HEK293 (cell line): ENCODE results near the gene ZSWIM7.

Source experiments
- CTCF ChIP-seq: fragments of 450-650 bp; formaldehyde crosslinking; IDR thresholded peaks from 2 replicates; pipeline ENCODE4 v1.5.1; 2016; ENCODE audit warnings: missing biosample characterization, missing genetic modification characterization
- KLF7 ChIP-seq: fragments of 450-650 bp; formaldehyde crosslinking; IDR thresholded peaks from 2 replicates; pipeline ENCODE4 v1.5.1; 2016; ENCODE audit warnings: missing biosample characterization, missing genetic modification characterization, borderline replicate concordance
- KLF9 ChIP-seq: fragments of 450-650 bp; formaldehyde crosslinking; IDR thresholded peaks from 2 replicates; pipeline ENCODE4 v1.5.1; 2016; ENCODE audit warnings: missing biosample characterization, missing genetic modification characterization, low read depth
- PBX3 ChIP-seq: sonication (generic); formaldehyde crosslinking; IDR thresholded peaks from 2 replicates; pipeline ENCODE4 v1.8.1; 2022; ENCODE audit warnings: mild to moderate bottlenecking, moderate library complexity, missing genetic modification reagents
- PRDM10 ChIP-seq: fragments of 450-650 bp; formaldehyde crosslinking; IDR thresholded peaks from 2 replicates; pipeline ENCODE4 v1.5.1; 2016; ENCODE audit warnings: missing biosample characterization, missing genetic modification characterization
- ZBTB10 ChIP-seq: fragments of 450-650 bp; formaldehyde crosslinking; IDR thresholded peaks from 2 replicates; pipeline ENCODE4 v1.5.1; 2016; ENCODE audit warnings: missing biosample characterization, missing genetic modification characterization
- ZBTB26 ChIP-seq: fragments of 450-650 bp; formaldehyde crosslinking; optimal IDR thresholded peaks from 2 replicates; pipeline ENCODE3; 2016; ENCODE audit warnings: missing biosample characterization, mild to moderate bottlenecking, missing genetic modification characterization
- ZFP3 ChIP-seq: fragments of 450-650 bp; formaldehyde crosslinking; IDR thresholded peaks from 2 replicates; pipeline ENCODE4 v1.5.1; 2016; ENCODE audit warnings: low read depth, missing biosample characterization, missing genetic modification characterization
- ZFP37 ChIP-seq: fragments of 450-650 bp; formaldehyde crosslinking; IDR thresholded peaks from 2 replicates; pipeline ENCODE4 v1.5.1; 2016; ENCODE audit warnings: missing biosample characterization, missing genetic modification characterization
- ZFP41 ChIP-seq: fragments of 450-650 bp; formaldehyde crosslinking; IDR thresholded peaks from 2 replicates; pipeline ENCODE4 v1.5.1; 2016; ENCODE audit warnings: missing biosample characterization, missing genetic modification characterization, borderline replicate concordance
- ZIC2 ChIP-seq: fragments of 450-650 bp; formaldehyde crosslinking; IDR thresholded peaks from 2 replicates; pipeline ENCODE4 v1.5.1; 2016; ENCODE audit warnings: missing biosample characterization, missing genetic modification characterization
- ZNF24 ChIP-seq: fragments of 450-650 bp; formaldehyde crosslinking; IDR thresholded peaks from 2 replicates; pipeline ENCODE4 v1.5.1; 2016; ENCODE audit warnings: missing biosample characterization, missing genetic modification characterization
- ZNF335 ChIP-seq: fragments of 450-650 bp; formaldehyde crosslinking; conservative IDR thresholded peaks from 2 replicates; pipeline ENCODE4 v1.5.1; 2016; ENCODE audit warnings: missing biosample characterization, missing genetic modification characterization
- ZNF37A ChIP-seq: fragments of 450-650 bp; IDR thresholded peaks from 2 replicates; pipeline ENCODE4 v1.5.1; 2018; ENCODE audit warnings: missing biosample characterization, missing genetic modification characterization
- ZNF391 ChIP-seq: fragments of 450-650 bp; formaldehyde crosslinking; IDR thresholded peaks from 2 replicates; pipeline ENCODE4 v1.5.1; 2016; ENCODE audit warnings: low read depth, missing biosample characterization, missing genetic modification characterization, borderline replicate concordance
- ZNF394 ChIP-seq: fragments of 450-650 bp; formaldehyde crosslinking; IDR thresholded peaks from 2 replicates; pipeline ENCODE4 v1.5.1; 2016; ENCODE audit warnings: missing biosample characterization, missing genetic modification characterization, mild to moderate bottlenecking, moderate library complexity, borderline replicate concordance
- ZNF561 ChIP-seq: fragments of 450-650 bp; IDR thresholded peaks from 2 replicates; pipeline ENCODE4 v1.5.1; 2018; ENCODE audit warnings: missing biosample characterization, missing genetic modification characterization, borderline replicate concordance
- ZNF600 ChIP-seq: fragments of 450-650 bp; formaldehyde crosslinking; IDR thresholded peaks from 2 replicates; pipeline ENCODE4 v1.5.1; 2016; ENCODE audit warnings: missing biosample characterization, missing genetic modification characterization
- ZNF626 ChIP-seq: fragments of 450-650 bp; sonication (Bioruptor Pico); formaldehyde crosslinking; IDR thresholded peaks from 2 replicates; pipeline ENCODE4 v1.5.1; 2018; ENCODE audit warnings: missing biosample characterization, missing genetic modification characterization, inconsistent platforms
- ZNF677 ChIP-seq: fragments of 450-650 bp; IDR thresholded peaks from 2 replicates; pipeline ENCODE4 v1.5.0; 2018; ENCODE audit warnings: missing biosample characterization, mild to moderate bottlenecking, missing genetic modification characterization, moderate library complexity
- ZNF704 ChIP-seq: fragments of 450-650 bp; formaldehyde crosslinking; IDR thresholded peaks from 2 replicates; pipeline ENCODE4 v1.5.1; 2016; ENCODE audit warnings: missing biosample characterization, missing genetic modification characterization
- ZNF777 ChIP-seq: fragments of 450-650 bp; formaldehyde crosslinking; IDR thresholded peaks from 2 replicates; pipeline ENCODE4 v1.5.1; 2017; ENCODE audit warnings: missing biosample characterization, missing genetic modification characterization, borderline replicate concordance
- ZNF830 ChIP-seq: fragments of 450-650 bp; IDR thresholded peaks from 2 replicates; pipeline ENCODE4 v1.5.0; 2018; ENCODE audit warnings: missing biosample characterization, missing genetic modification characterization, low read depth, mild to moderate bottlenecking, moderate library complexity
- TF ChIP-seq, protein P1 (sequence below): fragments of 450-650 bp; formaldehyde crosslinking; IDR thresholded peaks from 2 replicates; pipeline ENCODE4 v1.5.1; 2016; ENCODE audit warnings: missing biosample characterization, missing genetic modification characterization

Gene ZSWIM7

DNA sequence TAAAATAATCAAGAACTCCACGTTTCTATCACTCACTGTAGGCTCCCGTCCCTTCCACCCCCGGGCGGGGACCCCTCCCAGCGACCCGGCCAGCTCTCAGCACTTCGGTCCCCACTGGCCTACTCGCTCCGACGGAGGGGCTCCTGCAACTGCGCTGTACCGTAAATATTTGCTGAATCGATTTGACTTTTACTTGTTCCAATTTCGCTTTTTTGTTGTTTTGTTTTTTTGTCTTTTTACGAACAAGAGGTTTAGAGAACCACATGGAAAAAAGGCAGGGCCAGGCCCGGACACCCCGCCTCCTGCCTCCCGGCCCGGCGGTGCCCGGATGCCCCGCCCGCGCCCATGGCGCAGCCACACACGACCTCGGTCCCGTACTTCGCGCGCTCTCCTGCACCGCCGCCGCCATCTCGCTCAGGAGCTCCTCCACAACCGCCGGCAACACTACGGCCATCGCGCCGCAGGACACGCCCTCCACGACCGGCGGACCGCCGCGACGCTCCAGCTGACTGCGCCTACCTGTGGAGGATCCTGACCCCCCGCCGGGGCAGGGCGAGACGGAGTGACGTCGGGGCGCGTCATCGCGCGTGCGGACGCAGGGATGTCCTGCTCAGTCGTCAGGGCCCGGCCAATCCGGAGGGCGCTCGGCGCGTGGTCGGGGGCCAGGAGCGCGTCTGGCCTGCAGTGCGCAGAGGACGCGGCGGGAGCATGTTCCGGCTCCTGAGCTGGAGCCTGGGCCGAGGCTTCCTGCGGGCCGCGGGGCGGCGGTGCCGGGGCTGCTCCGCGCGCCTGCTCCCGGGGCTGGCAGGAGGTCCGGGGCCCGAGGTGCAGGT, at the start of gene ZSWIM7, which contains the start of gene TTC19 (continued):
- TF ChIP-seq KLF9 (tag by site-specific recombination) (peak; percentile 97), ZNF777 (tag by site-specific recombination) (peak; percentile 68; the same call in 1 of the 2 replicates), ZFP41 (tag by site-specific recombination) (no peak), ZNF704 (tag by site-specific recombination) (peak; percentile 80; the same call in 1 of the 2 replicates), ZFP37 (peak; percentile 75), ZNF37A (tag by site-specific recombination) (no peak), ZNF561 (tag by site-specific recombination) (0 out of 2 replicates have a peak, but pooled peaks have one; percentile 13), ZNF830 (tag by site-specific recombination) (no peak), ZNF335 (tag by site-specific recombination) (peak; percentile 94), ZIC2 (tag by site-specific recombination) (peak; percentile 100), ZBTB10 (tag by site-specific recombination) (peak; percentile 54), ZNF394 (tag by site-specific recombination) (peak; percentile 81; the same call in 1 of the 2 replicates), KLF7 (tag by site-specific recombination) (peak; percentile 94), ZBTB26 (tag by site-specific recombination) (peak; percentile 100), ZNF24 (0 out of 2 replicates have a peak, but pooled peaks have one; percentile 48), ZNF391 (tag by site-specific recombination) (peak; percentile 86; the same call in 1 of the 2 replicates), ZNF626 (0 out of 2 replicates have a peak, but pooled peaks have one; percentile 29), PBX3 (CRISPR knock-in tag) (peak; percentile 97), CTCF (tag by site-specific recombination) (peak; percentile 85), ZNF677 (tag by site-specific recombination) (peak; percentile 63; the same call in 1 of the 2 replicates), PRDM10 (tag by site-specific recombination) (peak; percentile 83), ZNF600 (tag by site-specific recombination) (peak; percentile 100), ZFP3 (tag by site-specific recombination) (peak; percentile 82)
- TF ChIP-seq, protein P1, sequence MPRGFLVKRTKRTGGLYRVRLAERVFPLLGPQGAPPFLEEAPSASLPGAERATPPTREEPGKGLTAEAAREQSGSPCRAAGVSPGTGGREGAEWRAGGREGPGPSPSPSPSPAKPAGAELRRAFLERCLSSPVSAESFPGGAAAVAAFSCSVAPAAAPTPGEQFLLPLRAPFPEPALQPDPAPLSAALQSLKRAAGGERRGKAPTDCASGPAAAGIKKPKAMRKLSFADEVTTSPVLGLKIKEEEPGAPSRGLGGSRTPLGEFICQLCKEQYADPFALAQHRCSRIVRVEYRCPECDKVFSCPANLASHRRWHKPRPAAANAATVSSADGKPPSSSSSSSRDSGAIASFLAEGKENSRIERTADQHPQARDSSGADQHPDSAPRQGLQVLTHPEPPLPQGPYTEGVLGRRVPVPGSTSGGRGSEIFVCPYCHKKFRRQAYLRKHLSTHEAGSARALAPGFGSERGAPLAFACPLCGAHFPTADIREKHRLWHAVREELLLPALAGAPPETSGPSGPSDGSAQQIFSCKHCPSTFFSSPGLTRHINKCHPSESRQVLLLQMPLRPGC (tag by site-specific recombination) = peak; percentile 88
